ENCODE measurements around the gene CCNK. TPM values are rescaled to one million over a fixed set of nuclear protein-coding genes. Genes with fewer than 3 reads are reported as not detected.

The CCNK gene
- total RNA-seq, 1 experiment from 2014 or later = 9.1 TPM

DNA sequence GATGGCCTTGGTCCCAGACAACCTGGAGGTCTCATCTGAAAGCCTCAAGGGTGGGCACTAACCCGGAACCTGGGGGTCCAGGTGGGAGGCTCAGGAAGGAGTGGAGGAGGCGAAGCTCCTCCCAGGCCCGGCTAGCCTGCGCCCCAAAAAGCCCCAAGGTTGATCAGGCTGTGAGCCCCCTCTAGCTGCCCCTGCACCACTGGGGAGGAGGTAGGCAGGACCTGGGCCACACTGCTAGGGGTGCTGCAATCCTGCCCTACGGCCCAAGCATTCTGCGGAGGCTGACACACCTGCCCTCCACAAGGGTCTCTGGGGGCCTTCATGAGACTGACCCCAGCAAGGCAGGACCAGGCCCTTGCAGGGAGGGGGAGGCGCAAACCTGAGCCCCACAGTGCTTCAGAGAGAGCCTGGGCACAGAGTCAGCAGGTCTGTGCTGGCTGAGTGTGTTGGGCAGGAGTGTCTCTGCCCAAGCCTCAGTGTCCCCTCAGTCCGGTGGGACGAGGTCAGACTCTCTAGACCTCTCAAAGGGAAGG lies 70.9 kb downstream of the CCNK start:
- no peak for DNase-seq (ENCODE audit: low spot score)

DNA sequence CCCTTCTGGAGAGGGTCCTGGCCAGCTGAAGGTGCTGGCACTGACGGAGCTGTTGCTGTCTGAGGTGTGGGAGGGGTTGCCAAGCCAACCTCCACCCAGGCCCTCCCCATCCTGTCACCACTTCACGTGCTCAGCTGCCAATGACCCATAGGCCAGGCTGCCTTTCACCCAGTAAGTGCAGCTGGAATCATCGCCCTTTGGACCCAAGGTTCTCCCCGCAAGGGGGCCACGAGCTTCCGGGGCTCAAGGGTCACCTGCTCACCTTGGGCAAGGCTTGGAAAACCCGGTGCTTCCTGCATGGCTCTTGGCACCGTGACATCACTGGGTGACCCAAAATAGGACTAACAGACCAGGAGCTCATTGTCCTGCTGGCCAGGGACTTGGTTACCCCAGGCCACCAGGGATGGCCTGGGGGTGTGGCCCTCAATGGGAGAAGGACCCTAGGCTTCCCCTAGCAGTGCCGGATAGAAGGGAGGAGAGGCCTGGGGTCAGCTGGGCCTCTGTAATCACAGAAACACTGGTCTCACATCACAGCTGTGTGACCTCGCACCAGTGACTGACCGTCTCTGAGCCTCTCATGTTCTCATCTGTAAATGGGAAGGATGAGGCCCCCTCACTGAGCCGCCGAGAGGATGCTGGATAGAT lies 71.5 kb downstream of the CCNK start:
- no peak for DNase-seq (ENCODE audit: low spot score)

GRCh38 chr14:99554184-99554583 lies 73.0 kb downstream of the CCNK start:
- DNase-seq (ENCODE audit: low spot score) = no peak

- DNase-seq (ENCODE audit: low spot score) = no peak
These were observed 73.7 kb downstream of the CCNK start for GRCh38 chr14:99554757-99555531.

DNA sequence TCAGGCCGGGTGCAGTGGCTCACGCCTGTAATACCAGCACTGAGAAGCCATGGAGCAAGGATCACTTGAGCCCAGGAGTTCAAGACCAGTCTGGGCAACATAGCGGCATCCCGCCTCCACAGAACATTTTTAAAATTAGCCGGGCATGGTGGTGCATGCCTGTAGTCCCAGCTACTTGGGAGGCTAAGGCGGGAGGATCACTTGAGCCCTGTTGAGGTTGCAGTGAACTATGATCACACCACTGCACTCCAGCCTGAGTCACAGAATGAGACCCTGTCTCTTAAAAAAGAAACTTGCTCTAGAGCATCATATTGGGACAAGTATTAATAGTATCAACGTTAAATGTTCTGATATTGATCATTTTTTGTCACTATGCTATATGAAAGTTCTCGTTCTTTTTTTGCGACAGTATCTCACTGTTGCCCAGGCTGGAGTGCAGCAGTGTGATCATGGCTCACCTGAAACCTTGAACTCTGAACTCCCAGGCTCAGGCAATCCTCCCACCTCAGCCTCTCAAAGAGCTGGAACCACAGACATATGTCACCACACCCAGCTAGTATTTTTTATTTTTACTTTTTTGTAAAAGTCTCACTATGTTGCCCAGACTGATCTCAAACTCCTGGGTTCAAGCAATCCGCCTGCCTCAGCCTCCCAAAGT lies 75.1 kb downstream of the CCNK start:
- DNase-seq (ENCODE audit: low spot score) = no peak

GRCh38 chr14:99559286-99559990 lies 78.2 kb downstream of the CCNK start:
- no peak for DNase-seq (ENCODE audit: low spot score)

DNA sequence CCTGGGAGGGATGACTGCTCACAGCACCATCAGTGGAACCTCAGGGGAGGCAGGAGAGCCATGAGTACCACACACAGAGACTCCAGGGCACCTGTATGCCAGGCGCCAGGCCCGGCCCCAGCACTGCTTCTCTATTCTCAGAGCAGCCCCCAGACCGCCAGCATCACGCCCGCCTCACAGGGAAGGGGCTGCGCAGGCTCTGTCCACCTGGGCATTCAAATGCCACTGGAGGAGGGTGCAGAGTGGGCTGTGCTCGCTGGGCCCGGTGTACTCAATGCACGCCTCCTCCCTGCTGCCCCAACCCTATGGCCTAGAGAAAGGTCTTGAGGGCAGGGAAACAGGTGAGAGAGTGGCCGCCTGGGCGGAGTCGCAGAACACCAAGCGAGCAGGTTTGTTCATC lies 79.2 kb downstream of the CCNK start:
- no peak for DNase-seq (ENCODE audit: low spot score)

DNA sequence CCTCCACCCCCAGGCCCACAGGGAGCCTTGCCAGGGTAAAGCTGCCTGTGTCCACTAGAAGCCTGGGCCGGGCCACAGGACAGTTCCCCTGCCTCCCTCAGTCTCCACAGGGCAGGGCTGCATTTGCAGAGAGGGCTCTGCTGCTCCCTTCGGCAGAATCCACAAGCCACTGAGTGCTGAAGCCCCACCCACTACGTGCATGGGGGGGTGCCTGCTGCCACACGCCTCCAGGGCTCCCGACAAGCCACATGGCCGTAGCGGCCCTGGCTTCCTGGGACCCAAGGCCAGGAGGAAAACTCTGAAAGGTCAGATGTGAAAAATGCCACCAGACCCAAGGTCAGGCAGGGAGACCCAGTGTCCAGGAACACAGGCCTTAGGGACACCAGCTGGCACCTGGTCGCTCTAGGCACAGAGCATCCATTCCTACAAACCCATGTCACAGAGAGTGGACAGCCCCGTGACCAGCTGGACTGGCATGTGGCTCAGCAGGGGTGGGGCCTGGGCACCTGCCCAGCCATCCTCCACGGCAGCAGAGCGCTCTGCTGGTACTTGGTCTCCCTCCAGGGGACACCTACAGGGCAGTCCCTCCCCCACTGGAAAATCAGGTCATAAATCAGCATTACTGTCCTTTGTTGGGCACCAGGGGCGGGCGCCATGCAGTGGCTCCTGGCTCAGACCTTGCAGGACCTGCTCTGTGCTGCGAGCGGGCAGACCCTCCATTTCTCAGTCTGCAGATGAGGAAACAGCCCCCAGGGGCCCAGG lies 79.9 kb downstream of the CCNK start:
- peak; percentile 33 for DNase-seq (ENCODE audit: low spot score)

DNA sequence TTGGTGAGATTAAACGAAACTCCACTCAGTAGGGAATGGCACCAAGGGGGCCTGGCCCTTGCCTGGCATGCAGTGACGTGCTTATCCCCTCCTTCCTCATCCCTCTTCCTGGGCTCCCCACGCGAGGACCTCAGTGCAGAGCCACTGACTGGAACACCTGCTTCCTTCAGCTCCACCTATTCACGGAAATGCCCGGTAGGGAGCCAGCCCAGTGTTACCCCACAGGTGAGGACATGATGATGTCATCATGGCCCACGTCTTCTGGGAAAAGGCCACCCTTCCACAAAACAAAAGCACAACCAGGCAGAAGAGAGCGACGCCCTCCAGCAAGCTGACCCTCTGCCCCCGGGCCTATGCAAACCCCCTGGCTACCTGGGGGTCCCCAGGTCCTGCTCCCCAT lies 80.7 kb downstream of the CCNK start:
- DNase-seq (ENCODE audit: low spot score) = no peak

Other genes with a start within 250 kb of the CCNK start
- 0.90 and 1.4 TPM in 2 replicates for gene BCL11B, start 209.2 kb upstream of the CCNK start, total RNA-seq (2014; rRNA removed; shearing (Covaris generic))
- 34.2 and 35.8 TPM in 2 replicates for gene SETD3, start 550 bp upstream of the CCNK start, total RNA-seq (2014; rRNA removed; shearing (Covaris generic))
- 5.7 and 5.8 TPM in 2 replicates for gene CCDC85C, start 122.8 kb downstream of the CCNK start, total RNA-seq (2014; rRNA removed; shearing (Covaris generic))
- 0.02 and 0.14 TPM in 2 replicates for gene HHIPL1, start 163.7 kb downstream of the CCNK start, total RNA-seq (2014; rRNA removed; shearing (Covaris generic))
- not detected in 2 replicates for gene CYP46A1, start 202.9 kb downstream of the CCNK start, total RNA-seq (2014; rRNA removed; shearing (Covaris generic))